ENCODE results near the gene P2RX4. TPM values are rescaled to one million over a fixed set of nuclear protein-coding genes. Genes with fewer than 3 reads are reported as not detected.

P2RX4 gene
- total and polyA plus RNA-seq, 2 of the 4 experiments (the other 2 are of a cell fraction), result 9.5 to 12.6 TPM

DNA sequence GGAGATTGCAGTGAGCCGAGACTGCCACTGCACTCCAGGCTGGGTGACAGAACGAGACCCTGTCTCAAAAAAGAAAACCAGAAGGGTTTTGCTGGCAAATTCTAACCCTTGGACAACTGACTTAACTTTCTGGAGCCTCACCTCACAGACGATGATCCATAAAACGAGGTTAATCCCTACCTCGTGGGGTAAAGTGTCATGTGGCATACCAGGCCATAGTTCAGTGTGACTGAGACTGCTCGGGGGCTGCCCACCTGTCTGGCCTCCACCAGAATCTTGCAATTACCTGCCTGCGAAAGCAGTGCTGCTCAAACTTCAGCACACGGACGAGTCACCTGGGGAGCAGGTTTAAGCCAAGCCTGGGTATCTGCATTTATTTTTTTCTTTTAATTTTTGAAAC, 26.8 kb downstream of the P2RX4 start:
- no TSS peak for BruUV-seq (replicated peaks)
- H3K56ac ChIP-seq (ENCODE audit: extremely low read depth, insufficient read depth, low read length), result no peak overlapping the region
- H3K36me3 ChIP-seq (ENCODE audit: control insufficient read depth, insufficient read depth, low read length), result peaks cover 19% of the 10 kb centered on the region
- H4K91ac ChIP-seq (ENCODE audit: insufficient read depth, low read depth, low read length), result no peak overlapping the region
- no peak overlapping the region for H3K9ac ChIP-seq (ENCODE audit: low read depth, low read length)
- no peak overlapping the region for H2BK120ac ChIP-seq (ENCODE audit: low read depth, low read length)
- H2BK15ac ChIP-seq (ENCODE audit: low read depth, low read length), result no peak overlapping the region
- H3K27ac ChIP-seq (ENCODE audit: insufficient read depth, low read length), result no peak overlapping the region
- H2AK9ac ChIP-seq (replicated peaks; ENCODE audit: low read depth, low read length, poor library complexity), result no peak overlapping the region
- in situ Hi-C loops (cut with MboI; ENCODE audit: low sequenced_read_pairs) (no loop called here), intact Hi-C loops (cut with micrococcal nuclease) (no loop called here), dilution Hi-C loops (cut with HindIII; ENCODE audit: low sequenced_read_pairs, unreplicated experiment) (no loop called here)
- H2AK5ac ChIP-seq (ENCODE audit: low read depth, low read length), result no peak overlapping the region
- H4K20me1 ChIP-seq (ENCODE audit: insufficient read depth, low read length), result 0 out of 2 replicates have a peak, but pooled peaks cover 3% of the 10 kb centered on the region
- no peaks in the 10 kb centered on the region for H3K9me1 ChIP-seq (ENCODE audit: insufficient read depth, low read length)
- no peak overlapping the region for H3K4me3 ChIP-seq (ENCODE audit: insufficient read depth, low read depth, low read length)
- H3K27me3 ChIP-seq (ENCODE audit: control insufficient read depth, insufficient read depth, low read length), result no peaks in the 10 kb centered on the region
- H3K9me3 ChIP-seq (ENCODE audit: control insufficient read depth, insufficient read depth, low read length), result no peaks in the 10 kb centered on the region
- H2BK5ac ChIP-seq (ENCODE audit: low read depth, low read length, poor library complexity, severe bottlenecking), result no peak overlapping the region
- peaks cover 2% of the 10 kb centered on the region for H3K4me1 ChIP-seq (ENCODE audit: control insufficient read depth, insufficient read depth, low read length)
- no peak overlapping the region for H2BK20ac ChIP-seq (ENCODE audit: low read depth, low read length)
- ATAC-seq (ENCODE audit: low read depth) (no peak), DNase-seq (no peak)
- no peak overlapping the region for H3K4ac ChIP-seq (ENCODE audit: low read depth, low read length)
- H3K18ac ChIP-seq (ENCODE audit: low read depth, low read length), result no peak overlapping the region
- H3K4me2 ChIP-seq (ENCODE audit: low read depth, low read length), result no peak overlapping the region
- H4K8ac ChIP-seq (ENCODE audit: low read depth in 2 of 2, low read length in 2 of 2), result no peak overlapping the region
- no peak overlapping the region for H4K5ac ChIP-seq (ENCODE audit: low read depth, low read length)
- CTCF ChIA-PET, result no interaction called here
- no peak overlapping the region for H2AFZ ChIP-seq (replicated peaks; ENCODE audit: low read length, poor library complexity)
- WGBS, 2 experiments (ENCODE audit: extremely low coverage in 2 of 2, insufficient read length in 1 of 2), result 80% methylated on average over 5 of the region's 9 CpGs; no CpG with 5 or more reads in 1 of the 2 experiments
- POLR2A ChIA-PET (ENCODE audit: unreplicated experiment), result no interaction called here
- H3K23ac ChIP-seq (ENCODE audit: low read depth, low read length), result no peak overlapping the region
- TF ChIP-seq MXI1 (IDR thresholded peaks at IDR 0.05; ENCODE audit: borderline replicate concordance, low read depth, low read length), result no peak
- TF ChIP-seq NFE2L2 (IDR thresholded peaks at IDR 0.05; ENCODE audit: low read depth, low read length), result no peak
- no peak for TF ChIP-seq CTCF (conservative IDR thresholded peaks at IDR 0.05; ENCODE audit: low read depth, low read length)
- no peak for TF ChIP-seq BHLHE40 (IDR thresholded peaks at IDR 0.05; ENCODE audit: low read depth, low read length)
- TF ChIP-seq RAD21 (IDR thresholded peaks at IDR 0.05; ENCODE audit: low read length), result no peak
- TF ChIP-seq MAZ (IDR thresholded peaks at IDR 0.05; ENCODE audit: borderline replicate concordance, low read depth, low read length), result no peak
- no peak for TF ChIP-seq RCOR1 (IDR thresholded peaks at IDR 0.05; ENCODE audit: insufficient replicate concordance, low read length)
- no peak for TF ChIP-seq CEBPB (IDR thresholded peaks at IDR 0.05; ENCODE audit: low read depth, low read length)
- TF ChIP-seq, protein P1, sequence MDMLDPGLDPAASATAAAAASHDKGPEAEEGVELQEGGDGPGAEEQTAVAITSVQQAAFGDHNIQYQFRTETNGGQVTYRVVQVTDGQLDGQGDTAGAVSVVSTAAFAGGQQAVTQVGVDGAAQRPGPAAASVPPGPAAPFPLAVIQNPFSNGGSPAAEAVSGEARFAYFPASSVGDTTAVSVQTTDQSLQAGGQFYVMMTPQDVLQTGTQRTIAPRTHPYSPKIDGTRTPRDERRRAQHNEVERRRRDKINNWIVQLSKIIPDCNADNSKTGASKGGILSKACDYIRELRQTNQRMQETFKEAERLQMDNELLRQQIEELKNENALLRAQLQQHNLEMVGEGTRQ (IDR thresholded peaks at IDR 0.05; ENCODE audit: low read depth, low read length), result no peak
- no peak for TF ChIP-seq SMC3 (IDR thresholded peaks at IDR 0.05; ENCODE audit: low read depth, low read length)
- no peak for TF ChIP-seq CHD1 (IDR thresholded peaks at IDR 0.05; ENCODE audit: low read depth, low read length)
- no peak for TF ChIP-seq FOS (IDR thresholded peaks at IDR 0.05; ENCODE audit: low read depth, low read length)
- TF ChIP-seq, protein P2, sequence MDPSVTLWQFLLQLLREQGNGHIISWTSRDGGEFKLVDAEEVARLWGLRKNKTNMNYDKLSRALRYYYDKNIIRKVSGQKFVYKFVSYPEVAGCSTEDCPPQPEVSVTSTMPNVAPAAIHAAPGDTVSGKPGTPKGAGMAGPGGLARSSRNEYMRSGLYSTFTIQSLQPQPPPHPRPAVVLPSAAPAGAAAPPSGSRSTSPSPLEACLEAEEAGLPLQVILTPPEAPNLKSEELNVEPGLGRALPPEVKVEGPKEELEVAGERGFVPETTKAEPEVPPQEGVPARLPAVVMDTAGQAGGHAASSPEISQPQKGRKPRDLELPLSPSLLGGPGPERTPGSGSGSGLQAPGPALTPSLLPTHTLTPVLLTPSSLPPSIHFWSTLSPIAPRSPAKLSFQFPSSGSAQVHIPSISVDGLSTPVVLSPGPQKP (IDR thresholded peaks at IDR 0.05; ENCODE audit: borderline replicate concordance, low read depth, low read length), result no peak
- TF ChIP-seq RFX5 (IDR thresholded peaks at IDR 0.05; ENCODE audit: low read depth, low read length), result no peak
- TF ChIP-seq POLR2A (IDR thresholded peaks at IDR 0.05; ENCODE audit: low read depth, low read length), result no peak
- no peaks in the 10 kb centered on the region; a peak in 1 of 4 replicates for H3K79me1 ChIP-seq (ENCODE audit: low read depth in 1 of 2, low read length in 2 of 2)
- no peak overlapping the region for H3K14ac ChIP-seq (replicated peaks; ENCODE audit: low read depth, low read length)
